GM23338 (cell line): ENCODE results near the gene PTPN20.
"Not testable (repeated sequence)": the region's sequence is repeated elsewhere in the genome, so short reads cannot be mapped to it uniquely, and the experiment has no call there.

ENCODE experiments used
- CTCF ChIP-seq, 2 experiments: fragments of 200-600 bp in 1 of 2; sonication (generic) in 1 of 2; conservative IDR thresholded peaks; 2 replicates each; pipeline versions ENCODE4 v1.5.1 to v1.6.1; 2016 to 2017; ENCODE audit warnings: antibody characterized with exemption in 2 of 2, low read depth in 2 of 2, mild to moderate bottlenecking in 2 of 2, moderate library complexity in 1 of 2
- EZH2 ChIP-seq: fragments of 200-600 bp; sonication (generic); IDR thresholded peaks from one replicate; pipeline ENCODE4 v1.8.0; 2017; ENCODE audit warnings: antibody characterized with exemption, mild to moderate bottlenecking, low read depth; ENCODE audit not compliant: unreplicated experiment
- JUNB ChIP-seq: IDR thresholded peaks from one replicate; pipeline ENCODE4 v1.6.1; 2016; ENCODE audit warnings: antibody characterized with exemption; ENCODE audit not compliant: unreplicated experiment

DNA sequence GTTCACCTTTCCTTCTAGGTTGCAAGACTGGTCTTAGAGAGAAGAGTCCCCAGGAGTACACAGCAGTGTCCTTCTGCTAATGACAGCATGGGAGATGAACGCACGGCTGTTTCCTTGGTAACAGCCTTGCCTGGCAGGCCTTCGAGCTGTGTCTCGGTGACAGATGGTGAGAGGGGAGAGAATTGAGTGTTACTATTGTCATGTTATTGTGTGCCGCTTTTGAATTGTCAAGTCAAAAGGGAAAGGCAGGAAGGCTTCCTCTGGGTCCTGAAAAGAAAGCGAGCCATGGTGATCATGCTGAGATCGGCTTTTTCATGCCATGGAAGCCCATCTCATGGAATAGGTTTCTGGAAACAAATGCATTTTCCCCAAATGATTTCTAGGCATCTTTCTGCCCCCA, 32.5 kb upstream of the PTPN20 start:
- not testable (repeated sequence) for TF ChIP-seq CTCF (conservative IDR thresholded peaks at IDR 0.05; ENCODE audit: low read depth in 2 of 2); JUNB; EZH2
